Measurements from ENCODE around the gene NUP85.
"Not testable (repeated sequence)": the region's sequence is repeated elsewhere in the genome, so short reads cannot be mapped to it uniquely, and the experiment has no call there.

NUP85 gene, protein sequence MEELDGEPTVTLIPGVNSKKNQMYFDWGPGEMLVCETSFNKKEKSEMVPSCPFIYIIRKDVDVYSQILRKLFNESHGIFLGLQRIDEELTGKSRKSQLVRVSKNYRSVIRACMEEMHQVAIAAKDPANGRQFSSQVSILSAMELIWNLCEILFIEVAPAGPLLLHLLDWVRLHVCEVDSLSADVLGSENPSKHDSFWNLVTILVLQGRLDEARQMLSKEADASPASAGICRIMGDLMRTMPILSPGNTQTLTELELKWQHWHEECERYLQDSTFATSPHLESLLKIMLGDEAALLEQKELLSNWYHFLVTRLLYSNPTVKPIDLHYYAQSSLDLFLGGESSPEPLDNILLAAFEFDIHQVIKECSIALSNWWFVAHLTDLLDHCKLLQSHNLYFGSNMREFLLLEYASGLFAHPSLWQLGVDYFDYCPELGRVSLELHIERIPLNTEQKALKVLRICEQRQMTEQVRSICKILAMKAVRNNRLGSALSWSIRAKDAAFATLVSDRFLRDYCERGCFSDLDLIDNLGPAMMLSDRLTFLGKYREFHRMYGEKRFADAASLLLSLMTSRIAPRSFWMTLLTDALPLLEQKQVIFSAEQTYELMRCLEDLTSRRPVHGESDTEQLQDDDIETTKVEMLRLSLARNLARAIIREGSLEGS

DNA sequence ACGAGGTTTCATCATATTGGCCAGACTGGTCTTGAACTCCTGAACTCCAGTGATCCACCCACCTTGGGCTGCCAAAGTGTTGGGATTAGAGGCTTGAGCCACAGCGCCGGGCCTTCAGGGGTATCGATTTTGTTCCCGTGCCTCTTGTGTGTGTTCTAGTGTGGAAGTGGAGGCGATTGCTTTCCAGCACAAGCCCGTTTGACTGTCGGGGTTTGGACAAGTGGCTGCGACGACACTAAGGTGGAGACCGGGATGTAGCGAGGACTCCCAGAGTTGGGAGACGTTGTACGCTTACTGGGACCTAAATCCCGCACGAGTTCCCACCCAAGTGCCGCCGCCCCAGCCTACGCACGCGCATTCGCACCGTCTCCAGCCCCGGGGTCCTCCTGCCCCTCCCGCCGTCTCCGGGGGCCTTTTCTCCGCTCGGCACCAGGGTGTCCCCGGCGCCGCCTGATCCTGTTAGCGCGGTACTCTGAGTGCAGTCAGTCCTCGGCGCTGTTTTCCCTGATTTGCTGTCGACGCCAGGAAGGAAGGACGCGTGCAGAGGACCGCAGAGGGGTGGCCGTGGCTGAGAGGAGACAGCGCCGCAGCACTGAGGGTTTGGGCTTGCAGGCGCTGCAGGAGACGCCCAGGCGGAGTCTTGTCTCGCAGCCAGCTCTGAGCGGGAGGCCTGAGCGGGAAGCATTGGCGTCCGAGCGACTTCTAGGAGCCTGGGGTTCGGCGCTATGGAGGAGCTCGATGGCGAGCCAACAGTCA is at the start of gene NUP85:
Gene NUP85, plus strand, starts transcription at position 643 of the 756 bp plus-strand sequence. Its CDS starts 83 bp downstream, at position 726.
- Mint-ChIP-seq H3K36me3 (peaks cover 2% of the 10 kb centered on the region), H3K4me3 (peak within 1 kb of the TSS; percentile 99), H3K27me3 (no peaks in the 10 kb centered on the region), H3K27ac (peak within 1 kb of the TSS; percentile 99), H3K4me1 (ENCODE audit: low read depth) (peaks cover 24% of the 10 kb centered on the region), H3K9me3 (ENCODE audit: low read depth) (no peaks in the 10 kb centered on the region)

DNA sequence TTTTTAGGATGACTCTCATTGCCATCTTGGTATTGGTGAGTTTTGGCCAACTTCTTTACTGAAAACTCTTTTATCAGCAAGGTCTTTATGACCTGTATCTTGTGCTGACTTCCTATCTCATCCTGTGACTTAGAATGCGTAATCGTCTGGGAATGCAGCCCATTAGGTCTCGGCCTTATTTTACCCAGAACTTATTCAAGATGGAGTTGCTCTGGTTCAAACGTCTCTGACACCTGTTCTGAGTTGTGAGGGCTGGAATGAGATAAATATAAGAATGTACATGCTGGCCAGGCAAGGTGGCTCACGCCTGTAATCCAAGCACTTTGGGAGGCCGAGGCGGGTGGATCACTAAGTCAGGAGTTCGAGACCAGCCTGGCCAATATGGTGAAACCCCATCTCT is 47.0 kb upstream of the NUP85 start:
- not testable (repeated sequence) for H3K27ac Mint-ChIP-seq; H3K4me3 Mint-ChIP-seq; H3K36me3 Mint-ChIP-seq; H3K9me3 Mint-ChIP-seq (ENCODE audit: low read depth); H3K27me3 Mint-ChIP-seq
- H3K4me1 Mint-ChIP-seq (ENCODE audit: low read depth), result peaks cover 13% of the 10 kb centered on the region

DNA sequence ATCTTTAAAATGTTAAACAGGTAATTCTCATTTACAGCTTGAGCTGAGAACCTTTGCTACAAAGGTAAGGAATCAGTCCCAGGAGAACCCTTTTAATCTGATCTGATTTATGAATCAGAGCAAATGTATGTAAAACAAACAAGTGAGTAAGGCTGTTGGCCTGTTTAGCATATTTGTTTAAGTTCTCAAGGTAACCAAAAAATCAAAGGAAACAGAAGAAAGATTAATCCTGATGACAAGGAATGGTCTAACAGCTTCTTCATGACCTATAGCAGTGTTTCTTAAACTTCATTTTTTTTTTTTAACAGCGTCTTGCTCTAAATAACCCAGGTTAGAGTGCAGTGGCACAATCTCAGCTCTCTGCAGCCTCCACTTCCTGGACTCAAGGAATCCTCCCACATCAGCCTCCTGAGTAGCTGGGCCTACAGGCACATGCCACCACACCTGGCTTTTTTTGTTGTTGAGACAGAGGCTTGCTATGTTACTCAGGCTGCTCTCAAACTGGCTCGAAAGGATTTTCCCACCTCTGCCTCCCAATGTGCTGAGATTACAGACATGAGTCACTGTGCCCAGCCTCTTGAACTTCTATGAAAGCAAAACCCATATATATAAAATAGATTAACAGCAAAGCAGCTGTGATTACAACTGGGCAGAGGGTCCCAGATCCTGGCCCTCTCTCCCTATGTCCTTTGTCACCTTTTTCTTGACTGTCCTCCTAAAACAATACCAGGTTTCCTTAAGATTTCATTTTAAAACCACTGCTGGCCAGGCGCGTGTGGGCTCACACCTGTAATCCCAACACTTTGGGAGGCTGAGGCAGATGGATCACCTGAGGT is 46.1 kb upstream of the NUP85 start:
- no peaks in the 10 kb centered on the region for H3K36me3 Mint-ChIP-seq
- no peak overlapping the region for H3K4me3 Mint-ChIP-seq
- no peak overlapping the region for H3K27ac Mint-ChIP-seq

DNA sequence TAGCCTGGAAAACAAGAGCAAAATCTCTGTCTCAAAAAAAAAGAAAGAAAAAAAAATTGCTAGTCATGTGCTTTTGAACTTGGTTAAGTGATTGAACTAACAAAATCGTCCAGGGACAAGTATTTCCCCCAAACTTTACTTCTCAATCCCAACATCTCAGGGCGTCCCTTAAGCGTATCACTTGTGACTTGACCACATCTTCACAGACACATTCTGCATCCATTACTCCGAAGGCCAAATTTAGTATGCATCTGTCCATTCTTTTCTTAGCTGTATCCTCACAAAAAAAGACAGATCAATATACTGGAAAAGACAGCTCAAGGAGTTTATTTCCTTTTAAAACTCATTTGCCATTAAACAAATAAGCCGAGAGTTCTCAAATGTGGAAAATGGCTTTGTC is 45.3 kb upstream of the NUP85 start:
- Mint-ChIP-seq H3K27me3 (no peaks in the 10 kb centered on the region), H3K9me3 (ENCODE audit: low read depth) (no peaks in the 10 kb centered on the region), H3K27ac (no peak overlapping the region), H3K4me3 (no peak overlapping the region), H3K4me1 (ENCODE audit: low read depth) (peaks cover 5% of the 10 kb centered on the region), H3K36me3 (no peaks in the 10 kb centered on the region)

More for the DNA sequence above, 46.1 kb upstream of the NUP85 start:
- Mint-ChIP-seq H3K27me3 (no peaks in the 10 kb centered on the region), H3K4me1 (ENCODE audit: low read depth) (peaks cover 13% of the 10 kb centered on the region), H3K9me3 (ENCODE audit: low read depth) (no peaks in the 10 kb centered on the region)

DNA sequence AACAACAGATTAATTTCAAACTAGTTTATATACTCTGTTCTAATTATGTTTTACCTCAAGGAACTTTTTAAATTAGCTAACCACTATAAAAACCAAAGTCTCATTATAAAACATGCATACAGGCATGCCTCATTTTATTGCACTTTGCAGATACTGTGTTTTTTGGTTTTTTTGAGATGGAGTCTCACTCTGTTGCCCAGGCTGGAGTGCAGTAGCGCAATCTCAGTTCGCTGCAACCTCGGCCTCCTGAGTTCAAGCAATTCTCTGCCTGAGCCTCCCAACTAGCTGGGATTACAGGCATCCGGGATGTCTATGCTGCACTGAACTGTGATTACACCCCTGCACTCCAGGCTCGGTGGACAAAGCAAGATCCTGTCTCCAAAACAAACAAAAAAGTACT is 42.4 kb upstream of the NUP85 start:
- no peak overlapping the region for H3K27ac Mint-ChIP-seq
- no peaks in the 10 kb centered on the region for H3K27me3 Mint-ChIP-seq
- no peaks in the 10 kb centered on the region for H3K9me3 Mint-ChIP-seq (ENCODE audit: low read depth)
- H3K4me3 Mint-ChIP-seq, result no peak overlapping the region
- H3K4me1 Mint-ChIP-seq (ENCODE audit: low read depth), result no peaks in the 10 kb centered on the region
- H3K36me3 Mint-ChIP-seq, result no peaks in the 10 kb centered on the region

DNA sequence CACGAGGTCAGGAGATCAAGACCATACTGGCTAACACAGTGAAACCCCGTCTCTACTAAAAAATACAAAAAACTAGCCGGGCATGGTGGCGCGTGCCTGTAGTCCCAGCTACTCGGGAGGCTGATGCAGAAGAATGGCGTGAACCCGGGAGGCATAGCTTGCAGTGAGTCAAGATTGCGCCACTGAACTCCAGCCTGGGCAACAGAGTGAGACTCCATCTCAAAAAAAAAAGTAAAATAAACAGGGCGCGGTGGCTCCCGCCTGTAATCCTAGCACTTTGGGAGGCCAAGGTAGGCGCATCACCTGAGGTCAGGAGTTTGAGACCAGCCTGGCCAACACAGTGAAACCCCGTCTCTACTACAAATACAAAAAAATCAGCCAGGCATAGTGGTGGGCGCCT is 40.9 kb upstream of the NUP85 start:
- not testable (repeated sequence) for H3K4me1 Mint-ChIP-seq (ENCODE audit: low read depth); H3K9me3 Mint-ChIP-seq (ENCODE audit: low read depth); H3K27ac Mint-ChIP-seq; H3K36me3 Mint-ChIP-seq; H3K4me3 Mint-ChIP-seq; H3K27me3 Mint-ChIP-seq

DNA sequence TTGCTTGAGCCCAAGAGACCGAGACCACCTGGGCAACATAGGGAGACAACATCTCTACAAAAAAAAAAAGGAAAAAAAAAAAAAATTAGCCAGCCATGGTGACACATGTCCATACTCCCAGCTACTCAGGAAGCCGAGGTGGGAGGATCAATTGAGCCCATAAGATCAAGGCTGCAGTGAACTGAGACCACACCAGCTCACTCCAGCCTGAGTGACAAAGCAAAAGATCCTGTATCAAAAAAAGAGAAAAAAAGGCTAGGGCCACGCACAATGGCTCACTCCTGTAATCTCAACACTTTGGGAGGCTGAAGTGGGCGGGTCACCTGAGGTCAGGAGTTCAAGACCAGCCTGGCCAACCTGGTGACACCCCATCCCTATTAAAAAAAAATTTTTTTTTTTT is 36.5 kb upstream of the NUP85 start:
- Mint-ChIP-seq H3K36me3 (no peaks in the 10 kb centered on the region), H3K27ac (no peak overlapping the region), H3K4me1 (ENCODE audit: low read depth) (peaks cover 12% of the 10 kb centered on the region), H3K9me3 (ENCODE audit: low read depth) (no peaks in the 10 kb centered on the region), H3K27me3 (no peaks in the 10 kb centered on the region), H3K4me3 (no peak overlapping the region)

DNA sequence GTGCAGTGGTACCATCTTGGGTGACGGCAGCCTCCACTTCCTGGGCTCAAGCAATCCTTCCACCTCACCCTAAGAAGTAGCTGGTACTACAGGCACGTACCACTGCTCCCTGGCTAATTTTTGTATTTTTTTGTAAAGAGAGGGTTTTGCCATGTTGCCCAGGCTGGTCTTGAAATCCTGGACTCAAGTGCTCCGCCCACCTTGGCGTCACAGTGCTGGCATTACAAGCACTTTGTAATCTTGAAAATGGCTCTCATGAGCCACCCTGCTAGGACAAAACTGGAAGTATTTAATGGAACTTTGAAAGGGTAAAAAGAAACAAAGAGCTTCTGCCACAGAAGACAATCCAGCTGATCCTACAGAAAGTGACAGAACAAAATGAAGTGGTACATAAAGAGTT is 32.0 kb upstream of the NUP85 start:
- Mint-ChIP-seq H3K4me1 (ENCODE audit: low read depth) (peaks cover 21% of the 10 kb centered on the region), H3K9me3 (ENCODE audit: low read depth) (no peaks in the 10 kb centered on the region), H3K36me3 (peaks cover 2% of the 10 kb centered on the region), H3K27me3 (no peaks in the 10 kb centered on the region), H3K27ac (peak overlapping the region; percentile 22), H3K4me3 (no peak overlapping the region)

DNA sequence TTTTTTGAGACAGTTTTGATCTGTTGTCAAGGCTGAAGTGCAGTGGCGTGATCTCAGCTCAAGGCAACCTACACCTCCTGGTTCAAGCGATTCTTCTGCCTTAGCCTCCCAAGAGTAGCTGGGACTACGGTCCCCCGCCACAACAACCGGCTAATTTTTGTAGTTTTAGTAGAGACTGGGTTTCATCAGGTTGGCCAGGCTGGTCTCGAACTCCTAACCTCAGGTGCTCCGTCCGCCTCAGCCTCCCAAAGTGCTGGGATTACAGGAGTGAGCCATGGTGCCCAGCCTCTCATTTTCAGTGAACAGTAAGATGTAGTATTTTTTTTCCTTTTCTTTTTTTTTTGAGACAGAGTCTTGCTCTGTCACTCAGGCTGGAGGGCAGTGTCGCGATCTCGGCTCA is 30.5 kb upstream of the NUP85 start:
- Mint-ChIP-seq H3K9me3 (ENCODE audit: low read depth) (no peaks in the 10 kb centered on the region), H3K27me3 (no peaks in the 10 kb centered on the region), H3K4me3 (no peak overlapping the region), H3K36me3 (peaks cover 2% of the 10 kb centered on the region), H3K27ac (no peak overlapping the region), H3K4me1 (ENCODE audit: low read depth) (peaks cover 29% of the 10 kb centered on the region)

DNA sequence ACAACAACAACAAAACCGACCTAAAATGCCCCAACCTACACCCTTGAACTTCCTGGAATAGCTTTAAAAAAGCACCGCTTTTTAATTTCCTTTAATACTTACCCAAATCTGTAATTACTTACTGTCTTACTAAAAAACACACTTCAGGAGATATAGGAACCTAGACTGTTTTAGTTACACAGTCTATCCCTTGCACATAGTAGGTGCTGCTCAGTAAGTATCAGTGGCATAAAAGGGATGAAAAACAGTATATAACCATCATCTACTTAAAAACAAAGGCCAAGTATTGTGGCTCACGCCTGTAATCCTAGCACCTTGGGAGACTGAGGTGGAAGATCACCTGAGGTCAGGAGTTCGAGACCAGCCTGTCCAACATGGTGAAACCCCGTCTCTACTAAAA is 28.9 kb upstream of the NUP85 start:
- peaks cover 2% of the 10 kb centered on the region for H3K36me3 Mint-ChIP-seq
- no peak overlapping the region for H3K27ac Mint-ChIP-seq
- no peaks in the 10 kb centered on the region for H3K9me3 Mint-ChIP-seq (ENCODE audit: low read depth)
- H3K27me3 Mint-ChIP-seq, result no peaks in the 10 kb centered on the region
- peaks cover 40% of the 10 kb centered on the region for H3K4me1 Mint-ChIP-seq (ENCODE audit: low read depth)
- H3K4me3 Mint-ChIP-seq, result no peak overlapping the region

DNA sequence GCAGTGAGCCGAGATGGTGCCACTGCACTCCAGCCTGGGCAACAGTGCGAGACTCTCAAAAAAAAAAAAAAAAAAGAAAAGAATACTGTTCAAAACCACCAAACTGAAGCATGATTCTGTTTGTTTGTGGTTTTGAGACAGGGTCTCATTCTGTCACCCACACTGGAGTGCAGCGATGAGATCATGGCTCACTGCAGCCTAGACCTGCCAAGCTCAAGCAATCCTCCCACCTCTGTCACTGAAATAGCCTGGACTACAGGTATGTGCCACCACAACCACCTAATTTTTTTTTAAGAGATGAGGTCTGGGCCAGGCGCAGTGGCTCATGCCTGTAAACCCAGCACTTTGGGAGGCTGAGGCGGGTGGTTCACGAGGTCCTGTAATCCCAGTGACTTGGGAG is 27.0 kb upstream of the NUP85 start:
- Mint-ChIP-seq H3K36me3 (peaks cover 2% of the 10 kb centered on the region), H3K9me3 (ENCODE audit: low read depth) (no peaks in the 10 kb centered on the region), H3K4me3 (peak overlapping the region; percentile 40), H3K4me1 (ENCODE audit: low read depth) (peaks cover 37% of the 10 kb centered on the region), H3K27me3 (no peaks in the 10 kb centered on the region), H3K27ac (no peak overlapping the region)

DNA sequence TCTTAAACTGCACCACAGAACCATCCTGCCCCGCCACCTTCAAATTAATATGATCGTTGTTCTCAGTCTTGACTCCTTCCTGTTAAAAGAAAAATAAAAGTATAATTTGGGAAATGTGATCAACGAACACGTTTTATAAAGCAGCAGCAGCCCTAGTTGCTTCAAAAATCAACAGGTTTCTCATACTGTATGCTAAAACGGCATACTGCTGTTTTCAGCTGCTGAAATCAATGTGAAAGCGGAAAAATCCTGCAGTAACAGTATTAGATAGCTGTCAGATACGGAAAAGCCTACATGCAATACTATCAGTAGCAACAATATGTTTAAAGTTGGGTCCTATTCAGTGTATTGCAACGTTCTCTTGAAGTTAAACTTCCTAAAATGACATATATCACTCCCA is 24.4 kb upstream of the NUP85 start:
- H3K27me3 Mint-ChIP-seq, result no peaks in the 10 kb centered on the region
- no peaks in the 10 kb centered on the region for H3K9me3 Mint-ChIP-seq (ENCODE audit: low read depth)
- peak overlapping the region; percentile 95 for H3K27ac Mint-ChIP-seq
- peaks cover 43% of the 10 kb centered on the region for H3K4me1 Mint-ChIP-seq (ENCODE audit: low read depth)
- H3K36me3 Mint-ChIP-seq, result peaks cover 2% of the 10 kb centered on the region
- peak overlapping the region; percentile 97 for H3K4me3 Mint-ChIP-seq

DNA sequence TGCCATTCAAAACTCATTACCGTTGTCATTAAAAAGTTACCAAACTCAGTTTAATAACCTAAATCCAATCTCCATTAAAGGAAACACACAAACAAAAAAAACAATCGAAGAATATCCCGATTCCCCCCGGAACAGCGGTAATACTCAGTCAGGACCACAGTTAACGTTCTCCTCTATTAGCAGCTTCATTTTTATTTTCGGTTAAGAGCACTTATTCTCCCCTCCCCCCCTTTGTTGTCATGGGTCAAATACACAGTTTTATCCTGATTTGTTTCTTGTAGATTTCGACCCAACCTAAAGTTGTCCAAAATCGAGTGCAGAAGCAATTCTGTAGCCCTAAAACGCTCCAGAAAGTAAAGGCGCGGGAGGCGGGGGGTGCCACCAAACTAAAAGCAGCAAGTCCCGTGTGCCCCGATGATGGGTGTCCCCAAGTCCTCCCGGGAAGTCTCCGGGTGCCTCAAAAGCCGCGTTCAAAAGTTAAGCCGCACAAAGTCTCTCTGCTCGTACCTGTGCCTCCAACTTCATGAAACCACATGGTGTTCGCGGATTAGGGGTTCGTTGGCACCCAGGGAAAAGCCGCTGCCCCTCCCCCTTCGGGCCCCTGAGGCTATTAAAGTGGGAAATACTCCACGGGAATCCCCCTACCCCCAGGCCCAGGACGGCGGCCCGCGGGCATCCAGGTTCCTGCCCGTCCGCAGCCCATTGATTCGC is 23.7 kb upstream of the NUP85 start:
- no peaks in the 10 kb centered on the region for H3K36me3 Mint-ChIP-seq
- H3K4me3 Mint-ChIP-seq, result peak overlapping the region; percentile 97
- no peaks in the 10 kb centered on the region for H3K9me3 Mint-ChIP-seq (ENCODE audit: low read depth)
- H3K27me3 Mint-ChIP-seq, result no peaks in the 10 kb centered on the region
- H3K4me1 Mint-ChIP-seq (ENCODE audit: low read depth), result peaks cover 40% of the 10 kb centered on the region
- H3K27ac Mint-ChIP-seq, result peak overlapping the region; percentile 95

DNA sequence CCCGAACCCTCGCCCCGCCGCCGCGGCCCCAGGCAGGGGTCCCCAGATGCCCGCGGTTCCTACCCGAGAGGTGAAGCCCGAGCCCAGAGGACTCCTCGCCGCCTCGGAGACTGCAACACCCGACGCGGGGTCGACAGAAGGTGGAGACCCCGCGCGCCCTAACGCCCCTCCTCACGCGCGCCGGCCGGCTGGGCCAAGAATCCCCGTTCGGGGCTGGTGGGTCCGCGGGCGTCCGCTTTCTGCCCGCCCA is 23.2 kb upstream of the NUP85 start:
- no peaks in the 10 kb centered on the region for H3K36me3 Mint-ChIP-seq
- H3K4me1 Mint-ChIP-seq (ENCODE audit: low read depth), result peaks cover 38% of the 10 kb centered on the region
- peak overlapping the region; percentile 97 for H3K4me3 Mint-ChIP-seq
- H3K27ac Mint-ChIP-seq, result peak overlapping the region; percentile 95
- H3K27me3 Mint-ChIP-seq, result no peaks in the 10 kb centered on the region
- no peaks in the 10 kb centered on the region for H3K9me3 Mint-ChIP-seq (ENCODE audit: low read depth)

All from activated naive CD8-positive, alpha-beta T cell (primary cell).